C4-2B (cell line): ENCODE data around the gene FBLIM1.

ENCODE experiments used
- H3K27ac ChIP-seq: fragments of 450-650 bp; 2 replicates; pipeline ENCODE4 v1.5.1; 2017
- CTCF ChIP-seq: fragments of 450-650 bp; conservative IDR thresholded peaks from 2 replicates; pipeline ENCODE4 v1.5.1; 2017; ENCODE audit warnings: mild to moderate bottlenecking
- ZFX ChIP-seq: fragments of 450-650 bp; IDR thresholded peaks from 2 replicates; pipeline ENCODE4 v1.6.1; 2017

Gene FBLIM1

DNA sequence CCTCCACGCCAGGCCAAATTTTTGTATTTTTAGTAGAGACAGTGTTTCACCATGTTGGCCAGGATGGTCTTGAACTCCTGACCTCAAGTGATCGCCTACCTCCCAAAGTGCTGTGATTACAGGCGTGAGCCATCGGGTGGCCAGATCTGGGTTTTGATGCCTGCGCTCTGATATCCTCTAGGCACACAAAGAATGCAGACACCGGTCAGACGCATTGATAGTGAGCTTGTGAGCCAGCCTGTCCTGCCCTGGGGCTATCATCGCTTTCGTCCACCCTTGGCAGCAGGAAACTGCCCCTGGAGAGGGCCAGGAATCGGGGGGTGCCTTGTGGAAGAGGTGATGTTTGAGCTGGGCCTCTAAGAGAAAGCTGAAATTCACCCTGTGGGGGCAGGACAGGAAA lies 4.0 kb downstream of the FBLIM1 start:
- H3K27ac ChIP-seq: no peak overlapping the region
- TF ChIP-seq ZFX: no peak
- no peak for TF ChIP-seq CTCF

DNA sequence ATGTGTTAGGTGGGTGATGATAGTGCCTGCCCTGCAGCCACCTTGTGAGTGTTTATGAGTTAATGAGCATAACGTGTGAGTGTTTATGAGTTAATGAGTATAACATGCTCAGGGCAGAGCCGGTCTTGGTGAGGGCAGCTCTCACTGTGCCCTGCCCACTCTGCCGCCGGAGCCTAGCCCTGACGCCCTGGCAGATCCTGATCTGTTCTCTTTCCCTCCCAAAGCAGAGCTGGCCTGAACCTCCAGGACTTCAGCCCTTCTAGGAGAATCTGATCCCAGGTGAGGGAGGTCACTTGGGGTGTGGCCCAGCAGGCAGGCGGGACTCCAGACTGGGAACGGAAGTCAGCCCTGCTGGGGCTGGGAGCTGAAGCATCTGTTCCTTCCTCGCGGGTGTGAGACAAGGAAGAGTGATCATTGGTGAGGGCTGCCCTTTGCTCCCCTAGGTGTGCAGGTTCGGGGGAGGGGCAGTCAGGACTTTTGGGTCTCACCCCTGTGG lies 5.7 kb downstream of the FBLIM1 start:
- TF ChIP-seq ZFX (no peak), CTCF (no peak)
- no peak overlapping the region for H3K27ac ChIP-seq

DNA sequence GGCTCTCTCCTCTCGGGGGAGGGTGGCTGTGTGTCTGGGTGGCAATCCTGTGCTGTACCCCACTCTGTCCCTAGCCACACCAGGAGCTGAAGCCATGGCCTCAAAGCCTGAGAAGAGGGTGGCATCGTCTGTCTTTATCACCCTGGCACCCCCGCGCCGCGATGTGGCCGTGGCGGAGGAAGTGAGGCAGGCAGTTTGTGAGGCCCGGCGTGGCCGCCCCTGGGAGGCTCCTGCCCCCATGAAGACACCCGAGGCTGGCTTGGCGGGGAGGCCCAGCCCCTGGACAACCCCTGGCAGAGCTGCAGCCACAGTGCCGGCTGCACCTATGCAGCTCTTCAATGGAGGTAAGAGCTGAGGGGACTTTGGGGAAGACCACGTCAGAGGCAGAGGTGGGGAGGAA lies 6.3 kb downstream of the FBLIM1 start:
- TF ChIP-seq CTCF: no peak
- TF ChIP-seq ZFX: no peak
- H3K27ac ChIP-seq: no peak overlapping the region

DNA sequence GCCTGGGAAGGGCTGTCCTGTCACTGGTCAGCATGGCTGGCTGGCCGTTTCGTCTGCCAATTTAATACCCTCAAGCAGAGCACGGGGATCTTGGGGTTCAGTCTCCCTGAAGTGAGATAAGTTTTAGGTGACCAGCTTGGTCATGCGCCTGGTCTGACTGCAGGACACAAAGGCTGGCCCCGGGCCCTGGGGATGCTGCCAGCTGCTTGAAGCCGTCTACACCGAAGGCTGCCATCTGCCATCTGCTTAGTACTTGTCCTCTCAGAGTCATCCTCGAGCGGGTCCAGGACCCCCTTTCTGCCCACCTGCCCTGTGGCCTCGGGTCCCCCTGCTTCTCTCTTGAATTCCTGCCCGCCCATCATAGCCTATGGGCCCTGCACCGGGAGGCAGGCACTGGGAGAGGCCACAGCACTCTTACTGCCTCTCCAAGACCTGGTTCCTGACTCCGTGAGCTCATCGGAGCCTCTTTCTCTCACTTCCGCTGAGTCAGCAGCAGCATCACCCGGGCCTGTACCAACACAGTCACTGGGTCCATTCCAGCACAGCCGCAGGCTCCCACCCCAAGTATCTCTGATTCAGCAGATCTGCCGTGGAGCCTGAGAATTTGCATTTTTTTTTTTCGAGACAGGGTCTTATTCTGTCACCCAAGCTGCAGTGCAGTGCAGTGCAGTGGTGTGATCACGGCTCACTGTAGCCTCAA lies 7.0 kb downstream of the FBLIM1 start:
- no peak for TF ChIP-seq ZFX

DNA sequence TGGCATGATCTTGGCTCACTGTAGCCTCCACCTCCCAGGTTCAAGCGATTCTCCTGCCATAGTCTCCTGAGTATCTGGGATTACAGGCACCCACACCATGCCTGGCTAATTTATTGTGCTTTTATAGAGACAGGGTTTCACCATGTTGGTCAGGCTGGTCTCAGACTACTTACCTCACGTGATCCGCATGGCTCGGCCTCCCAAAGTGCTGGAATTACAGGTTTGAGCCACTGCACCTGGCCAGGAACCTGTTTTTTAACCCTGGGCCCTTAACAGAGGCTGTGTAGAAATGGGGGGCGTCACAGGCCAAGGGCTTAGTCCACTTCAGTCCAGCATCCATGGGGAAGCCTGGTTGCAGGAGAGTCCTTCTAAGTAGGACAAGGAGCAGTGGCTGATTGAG lies 9.3 kb downstream of the FBLIM1 start:
- H3K27ac ChIP-seq: peak overlapping the region; percentile 39
- no peak for TF ChIP-seq CTCF
- no peak for TF ChIP-seq ZFX

More for the DNA sequence above, 7.0 kb downstream of the FBLIM1 start:
- H3K27ac ChIP-seq: no peak overlapping the region

- TF ChIP-seq CTCF (no peak), ZFX (no peak)
- H3K27ac ChIP-seq: peak overlapping the region; percentile 39
Measured at GRCh38 chr1:15768388-15768787, 9.8 kb downstream of the FBLIM1 start.

GRCh38 chr1:15770313-15770962 lies 11.8 kb downstream of the FBLIM1 start:
- TF ChIP-seq CTCF (no peak), ZFX (no peak)
- no peak overlapping the region for H3K27ac ChIP-seq
